ENCODE results near the gene ABL2. TPM values are rescaled to one million over a fixed set of nuclear protein-coding genes. Genes with fewer than 3 reads are reported as not detected.
A peak's percentile ranks its signal among the peaks of the same experiment; 100 is the strongest.

ABL2 gene
- polyA plus RNA-seq, 1 donor, result 8.7 TPM

DNA sequence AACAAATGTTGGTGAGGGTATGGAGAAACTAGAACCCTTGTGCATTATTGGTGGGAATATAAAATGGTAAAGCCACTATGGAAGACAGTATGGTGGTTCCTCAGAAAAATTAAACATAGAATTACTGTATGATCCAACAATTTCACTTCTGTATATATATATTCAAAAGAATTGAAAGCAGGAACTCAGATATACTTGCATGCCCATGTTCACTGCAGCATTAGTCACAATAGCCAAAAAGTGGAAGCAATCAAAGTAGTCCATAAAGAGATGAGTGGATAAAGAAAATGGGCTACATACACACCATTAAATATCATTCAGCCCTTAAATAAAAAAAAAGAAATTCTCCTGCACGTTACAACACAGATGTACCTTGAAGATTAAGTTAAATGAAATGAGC, 34.1 kb downstream of the ABL2 start:
- H3K4me3 ChIP-seq (ENCODE audit: low read length), result no peak overlapping the region
- H3K36me3 ChIP-seq (ENCODE audit: control insufficient read depth, insufficient read depth, low read length), result no peaks in the 10 kb centered on the region
- no peak overlapping the region for H3K27ac ChIP-seq (ENCODE audit: low read length)
- WGBS (ENCODE audit: insufficient coverage, low lambda C conversion rate), result no CpG with 5 or more reads among the region's 1 CpG
- H3K4me1 ChIP-seq (ENCODE audit: control insufficient read depth, insufficient read depth, low read length), result peaks cover 5% of the 10 kb centered on the region
- no peaks in the 10 kb centered on the region for H3K27me3 ChIP-seq (ENCODE audit: control insufficient read depth, insufficient read depth, low read length)
- DNase-seq, result no peak
- no peaks in the 10 kb centered on the region for H3K9me3 ChIP-seq (ENCODE audit: control insufficient read depth, low read depth, low read length)

GRCh38 chr1:179194068-179194537, 35.4 kb downstream of the ABL2 start:
- no peak overlapping the region for H3K27ac ChIP-seq (ENCODE audit: low read length)
- WGBS (ENCODE audit: insufficient coverage, low lambda C conversion rate), result no CpG with 5 or more reads among the region's 2 CpGs

DNA sequence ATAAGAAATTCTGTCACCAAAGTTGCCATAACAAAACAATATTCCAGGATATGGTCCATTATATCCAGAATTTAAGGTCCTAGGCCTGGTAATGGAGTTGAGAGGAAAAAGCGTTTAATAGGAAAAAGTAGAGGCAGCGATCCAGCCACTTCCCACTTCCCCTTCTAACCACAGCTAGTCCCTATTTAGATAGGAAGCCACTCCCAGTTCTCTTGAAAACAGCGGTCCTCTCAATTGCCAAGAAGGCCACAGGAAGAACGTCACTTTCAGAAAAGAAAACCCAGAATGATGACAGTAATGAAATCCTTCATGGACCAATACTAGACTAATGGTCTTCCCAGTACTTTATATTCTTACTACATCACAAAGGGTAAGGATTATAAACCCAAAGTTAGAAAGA, 38.6 kb downstream of the ABL2 start:
- H3K27me3 ChIP-seq (ENCODE audit: control insufficient read depth, insufficient read depth, low read length), result no peaks in the 10 kb centered on the region
- H3K9me3 ChIP-seq (ENCODE audit: control insufficient read depth, low read depth, low read length), result no peaks in the 10 kb centered on the region
- no peak overlapping the region for H3K4me3 ChIP-seq (ENCODE audit: low read length)
- H3K27ac ChIP-seq (ENCODE audit: low read length), result no peak overlapping the region
- no peaks in the 10 kb centered on the region for H3K4me1 ChIP-seq (ENCODE audit: control insufficient read depth, insufficient read depth, low read length)
- no peaks in the 10 kb centered on the region for H3K36me3 ChIP-seq (ENCODE audit: control insufficient read depth, insufficient read depth, low read length)
- DNase-seq, result peak in 1 of 2 donors; percentile 14
- 100% methylated on average over 2 of the region's 4 CpGs for WGBS (ENCODE audit: insufficient coverage, low lambda C conversion rate)

More at GRCh38 chr1:179194068-179194537, 35.4 kb downstream of the ABL2 start:
- Histone ChIP-seq H3K36me3 (ENCODE audit: control insufficient read depth, insufficient read depth, low read length) (no peaks in the 10 kb centered on the region), H3K4me1 (ENCODE audit: control insufficient read depth, insufficient read depth, low read length) (no peaks in the 10 kb centered on the region), H3K4me3 (ENCODE audit: low read length) (no peak overlapping the region), H3K27me3 (ENCODE audit: control insufficient read depth, insufficient read depth, low read length) (no peaks in the 10 kb centered on the region), H3K9me3 (ENCODE audit: control insufficient read depth, low read depth, low read length) (no peaks in the 10 kb centered on the region)
- DNase-seq, result no peak

- H3K27ac ChIP-seq (ENCODE audit: low read length), result no peak overlapping the region
Measured at GRCh38 chr1:179187735-179188471, 41.6 kb downstream of the ABL2 start.

DNA sequence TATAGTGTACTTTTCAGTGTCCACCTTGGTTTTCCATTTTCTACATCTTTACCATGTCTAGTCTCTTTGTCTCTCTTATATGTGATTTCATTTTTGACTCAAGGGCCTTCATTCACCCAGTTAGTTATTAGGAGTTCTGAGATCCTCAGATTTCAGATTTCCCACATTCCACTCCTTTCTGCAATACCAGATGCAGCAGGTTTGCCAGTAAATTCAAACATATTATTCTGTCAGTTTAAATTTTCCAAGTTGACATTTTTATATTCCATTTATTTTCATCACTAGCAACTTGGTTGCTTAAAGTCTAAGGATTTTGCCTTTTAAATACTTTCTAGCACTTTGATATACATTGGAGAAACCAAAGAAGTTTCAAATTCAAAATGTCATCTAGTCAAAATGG, 42.4 kb downstream of the ABL2 start:
- Histone ChIP-seq H3K9me3 (ENCODE audit: control insufficient read depth, low read depth, low read length) (no peaks in the 10 kb centered on the region), H3K36me3 (ENCODE audit: control insufficient read depth, insufficient read depth, low read length) (no peaks in the 10 kb centered on the region), H3K4me1 (ENCODE audit: control insufficient read depth, insufficient read depth, low read length) (no peaks in the 10 kb centered on the region), H3K27ac (ENCODE audit: low read length) (no peak overlapping the region), H3K27me3 (ENCODE audit: control insufficient read depth, insufficient read depth, low read length) (no peaks in the 10 kb centered on the region), H3K4me3 (ENCODE audit: low read length) (no peak overlapping the region)
- DNase-seq, result no peak

More at GRCh38 chr1:179187735-179188471, 41.6 kb downstream of the ABL2 start:
- DNase-seq, result peak in 1 of 2 donors; percentile 48
- Histone ChIP-seq H3K9me3 (ENCODE audit: control insufficient read depth, low read depth, low read length) (no peaks in the 10 kb centered on the region), H3K27me3 (ENCODE audit: control insufficient read depth, insufficient read depth, low read length) (no peaks in the 10 kb centered on the region), H3K36me3 (ENCODE audit: control insufficient read depth, insufficient read depth, low read length) (no peaks in the 10 kb centered on the region), H3K4me1 (ENCODE audit: control insufficient read depth, insufficient read depth, low read length) (no peaks in the 10 kb centered on the region), H3K4me3 (ENCODE audit: low read length) (no peak overlapping the region)
- WGBS (ENCODE audit: insufficient coverage, low lambda C conversion rate), result 100% methylated on average over 1 of the region's 8 CpGs

DNA sequence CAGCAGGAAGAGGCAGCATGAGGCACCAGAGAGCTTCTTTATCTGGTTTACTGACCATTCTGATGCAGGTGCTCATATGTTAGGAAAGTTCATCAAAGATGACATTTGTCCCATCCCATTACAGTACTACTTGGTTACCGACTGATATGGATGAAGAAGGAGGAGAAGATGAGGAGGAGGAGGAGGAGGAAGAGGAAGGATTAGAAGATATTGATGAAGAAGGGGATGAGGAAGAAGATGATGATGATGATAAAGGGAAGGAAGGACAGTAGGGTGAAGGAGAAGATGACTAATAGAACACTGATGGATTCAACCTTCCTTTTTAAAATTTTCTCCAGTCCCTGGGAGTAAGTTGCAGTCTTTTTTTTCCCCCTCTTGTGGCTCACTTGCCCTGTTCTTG, 45.1 kb downstream of the ABL2 start:
- Histone ChIP-seq H3K27ac (ENCODE audit: low read length) (no peak overlapping the region), H3K27me3 (ENCODE audit: control insufficient read depth, insufficient read depth, low read length) (no peaks in the 10 kb centered on the region), H3K4me1 (ENCODE audit: control insufficient read depth, insufficient read depth, low read length) (no peaks in the 10 kb centered on the region), H3K4me3 (ENCODE audit: low read length) (no peak overlapping the region), H3K9me3 (ENCODE audit: control insufficient read depth, low read depth, low read length) (no peaks in the 10 kb centered on the region), H3K36me3 (ENCODE audit: control insufficient read depth, insufficient read depth, low read length) (no peaks in the 10 kb centered on the region)
- WGBS (ENCODE audit: insufficient coverage, low lambda C conversion rate), result 100% methylated on average over 1 of the region's 1 CpG
- DNase-seq, result no peak

- no peak overlapping the region for H3K4me3 ChIP-seq (ENCODE audit: low read length)
- no peak for DNase-seq
- no peaks in the 10 kb centered on the region for H3K36me3 ChIP-seq (ENCODE audit: control insufficient read depth, insufficient read depth, low read length)
- 96% methylated on average over 3 of the region's 5 CpGs for WGBS (ENCODE audit: insufficient coverage, low lambda C conversion rate)
- no peak overlapping the region for H3K27ac ChIP-seq (ENCODE audit: low read length)
- H3K9me3 ChIP-seq (ENCODE audit: control insufficient read depth, low read depth, low read length), result no peaks in the 10 kb centered on the region
- H3K4me1 ChIP-seq (ENCODE audit: control insufficient read depth, insufficient read depth, low read length), result no peaks in the 10 kb centered on the region
- H3K27me3 ChIP-seq (ENCODE audit: control insufficient read depth, insufficient read depth, low read length), result no peaks in the 10 kb centered on the region
Measured at GRCh38 chr1:179183857-179184256, 45.6 kb downstream of the ABL2 start.

DNA sequence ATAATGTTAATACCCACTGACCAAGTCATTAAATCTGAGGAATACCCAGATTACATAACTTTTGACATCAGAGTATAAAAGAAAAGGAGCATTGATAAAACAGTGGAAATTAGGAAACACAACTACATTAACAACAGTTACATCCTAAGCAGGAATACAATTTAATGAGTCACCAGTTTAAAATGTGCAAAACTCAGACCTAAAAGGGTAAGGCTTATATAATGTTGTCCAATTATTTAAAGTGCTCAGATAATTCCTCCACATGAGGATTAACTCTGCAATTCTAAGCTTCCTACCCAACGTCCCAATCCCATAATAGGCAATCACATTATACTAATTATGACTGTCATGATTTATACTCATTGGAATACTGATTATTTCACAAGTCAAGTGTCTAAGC, 50.5 kb downstream of the ABL2 start:
- 100% methylated on average over 1 of the region's 1 CpG for WGBS (ENCODE audit: insufficient coverage, low lambda C conversion rate)
- H3K27me3 ChIP-seq (ENCODE audit: control insufficient read depth, insufficient read depth, low read length), result no peaks in the 10 kb centered on the region
- no peak overlapping the region for H3K27ac ChIP-seq (ENCODE audit: low read length)
- no peak for DNase-seq
- H3K4me3 ChIP-seq (ENCODE audit: low read length), result no peak overlapping the region
- H3K36me3 ChIP-seq (ENCODE audit: control insufficient read depth, insufficient read depth, low read length), result no peaks in the 10 kb centered on the region
- H3K9me3 ChIP-seq (ENCODE audit: control insufficient read depth, low read depth, low read length), result no peaks in the 10 kb centered on the region
- no peaks in the 10 kb centered on the region for H3K4me1 ChIP-seq (ENCODE audit: control insufficient read depth, insufficient read depth, low read length)

- Histone ChIP-seq H3K27me3 (ENCODE audit: control insufficient read depth, insufficient read depth, low read length) (no peaks in the 10 kb centered on the region), H3K9me3 (ENCODE audit: control insufficient read depth, low read depth, low read length) (no peaks in the 10 kb centered on the region), H3K27ac (ENCODE audit: low read length) (no peak overlapping the region), H3K4me1 (ENCODE audit: control insufficient read depth, insufficient read depth, low read length) (no peaks in the 10 kb centered on the region), H3K4me3 (ENCODE audit: low read length) (no peak overlapping the region), H3K36me3 (ENCODE audit: control insufficient read depth, insufficient read depth, low read length) (no peaks in the 10 kb centered on the region)
- WGBS (ENCODE audit: insufficient coverage, low lambda C conversion rate), result no CpG with 5 or more reads among the region's 4 CpGs
- DNase-seq, result no peak
Measured at GRCh38 chr1:179178183-179178582, 51.3 kb downstream of the ABL2 start.

- H3K9me3 ChIP-seq (ENCODE audit: control insufficient read depth, low read depth, low read length), result no peaks in the 10 kb centered on the region
- WGBS (ENCODE audit: insufficient coverage, low lambda C conversion rate), result 86% methylated on average over 1 of the region's 2 CpGs
- H3K4me1 ChIP-seq (ENCODE audit: control insufficient read depth, insufficient read depth, low read length), result no peaks in the 10 kb centered on the region
- no peaks in the 10 kb centered on the region for H3K27me3 ChIP-seq (ENCODE audit: control insufficient read depth, insufficient read depth, low read length)
- no peak overlapping the region for H3K27ac ChIP-seq (ENCODE audit: low read length)
- no peak for DNase-seq
- peaks cover 2% of the 10 kb centered on the region for H3K36me3 ChIP-seq (ENCODE audit: control insufficient read depth, insufficient read depth, low read length)
- no peak overlapping the region for H3K4me3 ChIP-seq (ENCODE audit: low read length)
Measured at GRCh38 chr1:179177615-179178014, 51.9 kb downstream of the ABL2 start.

DNA sequence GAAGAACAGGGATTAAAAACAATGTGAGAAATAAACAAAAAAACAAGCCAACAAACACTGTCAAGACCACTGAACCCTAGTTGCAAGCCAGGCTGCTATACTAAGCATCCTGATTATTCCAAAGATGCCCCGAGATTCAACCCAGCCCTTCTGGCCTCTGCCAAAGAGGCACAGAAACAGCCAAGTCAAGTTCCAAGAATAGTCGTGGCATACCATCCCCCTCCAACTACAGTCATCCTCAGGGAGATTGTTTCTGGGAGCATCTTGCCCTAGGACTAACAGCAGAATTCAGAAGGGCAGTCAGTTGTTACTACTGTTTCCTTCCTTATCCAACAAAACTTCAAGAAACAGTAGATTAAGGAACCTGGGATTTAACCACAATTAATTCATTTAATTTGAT, 52.3 kb downstream of the ABL2 start:
- H3K27ac ChIP-seq (ENCODE audit: low read length), result no peak overlapping the region
- no peak for DNase-seq
- no CpG with 5 or more reads among the region's 2 CpGs for WGBS (ENCODE audit: insufficient coverage, low lambda C conversion rate)

More for the DNA sequence above, 52.3 kb downstream of the ABL2 start:
- H3K9me3 ChIP-seq (ENCODE audit: control insufficient read depth, low read depth, low read length), result no peaks in the 10 kb centered on the region
- no peak overlapping the region for H3K4me3 ChIP-seq (ENCODE audit: low read length)
- no peaks in the 10 kb centered on the region for H3K4me1 ChIP-seq (ENCODE audit: control insufficient read depth, insufficient read depth, low read length)
- no peaks in the 10 kb centered on the region for H3K27me3 ChIP-seq (ENCODE audit: control insufficient read depth, insufficient read depth, low read length)
- peaks cover 2% of the 10 kb centered on the region for H3K36me3 ChIP-seq (ENCODE audit: control insufficient read depth, insufficient read depth, low read length)
